Stimulated activated CD8-positive, alpha-beta memory T cell treated with anti-CD3 and anti-CD28 coated beads, Interleukin-4, amount 100 ng/mL, for 1 hour (primary cell): ENCODE data around the gene ICE1.

Source experiments
- DNase-seq, 2 donors: peaks; one replicate each; pipeline ENCODE4 v3.0.0-alpha.2; 2020; ENCODE audit warnings: low read depth in 2 of 2, low spot score in 1 of 2

Gene ICE1

GRCh38 chr5:5532306-5533076 lies 110.0 kb downstream of the ICE1 start:
- no peak for DNase-seq

GRCh38 chr5:5533927-5534326 lies 111.5 kb downstream of the ICE1 start:
- DNase-seq = no peak

- DNase-seq = no peak
Measured at GRCh38 chr5:5534333-5534732, 111.9 kb downstream of the ICE1 start.

GRCh38 chr5:5536871-5537270 lies 114.4 kb downstream of the ICE1 start:
- DNase-seq = no peak

GRCh38 chr5:5537426-5537825 lies 114.9 kb downstream of the ICE1 start:
- no peak for DNase-seq

- DNase-seq = no peak
Measured at GRCh38 chr5:5539590-5539989, 117.1 kb downstream of the ICE1 start.
